ENCODE measurements around the gene CYB5R2.

DNA sequence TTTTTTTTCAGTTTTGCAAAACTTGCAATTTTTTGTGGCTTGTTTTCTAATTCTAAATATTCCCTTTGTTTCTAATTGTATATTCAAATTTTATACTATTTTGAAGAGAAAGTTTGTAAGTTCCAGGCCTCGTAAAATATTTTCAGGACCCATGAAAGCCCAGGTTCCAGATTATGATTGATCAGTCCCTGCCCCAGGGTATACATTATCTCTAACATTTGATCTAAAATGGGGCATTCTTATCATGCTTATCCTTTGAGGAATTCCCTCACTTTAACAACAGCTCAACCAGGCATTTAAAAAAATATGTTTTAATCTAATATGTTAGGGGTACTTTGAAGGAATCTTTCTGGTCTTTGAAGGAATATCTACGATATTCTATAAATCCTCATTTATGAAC is 26.4 kb downstream of the CYB5R2 start:
- TF ChIP-seq CTCF (IDR thresholded peaks at IDR 0.05) (no peak), EZH2 (IDR thresholded peaks at IDR 0.05; ENCODE audit: borderline replicate concordance, insufficient read depth, low read depth, low read length, poor library complexity, severe bottlenecking) (no peak)
